Measurements from ENCODE around the gene C11orf98. TPM values are rescaled to one million over a fixed set of nuclear protein-coding genes. Genes with fewer than 3 reads are reported as not detected.
"Not testable (repeated sequence)": the region's sequence is repeated elsewhere in the genome, so short reads cannot be mapped to it uniquely, and the experiment has no call there.

C11orf98 gene
- total RNA-seq, 2 experiments from 2014 or later: 14.3 to 18.5 TPM

DNA sequence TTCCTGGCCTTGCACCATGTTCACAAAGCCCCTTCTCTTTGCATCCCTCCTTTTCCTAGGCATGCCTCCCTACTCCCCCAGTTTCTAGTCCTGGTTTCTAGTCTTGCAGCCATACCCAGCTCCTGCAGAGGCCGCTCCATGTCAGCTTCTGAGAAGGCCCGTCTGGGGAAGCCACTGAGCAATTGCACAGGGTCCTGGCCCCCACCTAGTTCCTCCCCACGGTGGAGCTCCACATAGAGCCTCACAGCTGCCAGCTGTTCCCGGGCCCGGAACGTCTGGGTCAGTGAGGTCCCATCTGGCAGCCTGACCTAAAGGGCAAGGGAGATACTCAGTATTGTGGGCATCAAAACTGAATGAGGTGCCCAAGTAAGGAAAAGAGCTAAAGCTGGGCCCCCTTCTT lies 11.7 kb upstream of the C11orf98 start:
- Mint-ChIP-seq H3K4me1 (ENCODE audit: low read depth) (peaks cover 61% of the 10 kb centered on the region), H3K27me3 (no peaks in the 10 kb centered on the region), H3K36me3 (ENCODE audit: low read depth) (peaks cover 46% of the 10 kb centered on the region), H3K9me3 (no peaks in the 10 kb centered on the region), H3K4me3 (peak overlapping the region; percentile 91), H3K27ac (peak overlapping the region; percentile 87)
- ATAC-seq (ENCODE audit: poor library complexity) (no peak), DNase-seq (no peak)
- H3K4me1 ChIP-seq (ENCODE audit: insufficient read depth, low read length): peaks cover 49% of the 10 kb centered on the region
- H3K27me3 ChIP-seq (ENCODE audit: control insufficient read depth in 1 of 2, insufficient read depth in 2 of 2, low read length in 2 of 2): no peaks in the 10 kb centered on the region
- ChIA-PET CTCF (interaction anchor here (0.6 to 0.8 kb wide), 2 partner anchors 53 to 1250 kb away, joined by 3 read pairs; no protein-coding TSS in a partner anchor), POLR2A (interaction anchor here (0.5 to 5.4 kb wide), 5 partner anchors 10 to 85 kb away, joined by 3 to 43 read pairs (median 5); partner anchors contain the start of genes C11orf98, CSKMT, HNRNPUL2 and TUT1)
- intact Hi-C loops (cut with DNase I, micrococcal nuclease): no loop called here
- no peak overlapping the region for H3K4me3 ChIP-seq (ENCODE audit: low read length)
- H3K9me3 ChIP-seq (ENCODE audit: control insufficient read depth in 1 of 2, insufficient read depth in 1 of 2, low read length in 2 of 2): no peaks in the 10 kb centered on the region
- peaks cover 40% of the 10 kb centered on the region for H3K36me3 ChIP-seq (ENCODE audit: insufficient read depth, low read length)
- TF ChIP-seq, protein P1, sequence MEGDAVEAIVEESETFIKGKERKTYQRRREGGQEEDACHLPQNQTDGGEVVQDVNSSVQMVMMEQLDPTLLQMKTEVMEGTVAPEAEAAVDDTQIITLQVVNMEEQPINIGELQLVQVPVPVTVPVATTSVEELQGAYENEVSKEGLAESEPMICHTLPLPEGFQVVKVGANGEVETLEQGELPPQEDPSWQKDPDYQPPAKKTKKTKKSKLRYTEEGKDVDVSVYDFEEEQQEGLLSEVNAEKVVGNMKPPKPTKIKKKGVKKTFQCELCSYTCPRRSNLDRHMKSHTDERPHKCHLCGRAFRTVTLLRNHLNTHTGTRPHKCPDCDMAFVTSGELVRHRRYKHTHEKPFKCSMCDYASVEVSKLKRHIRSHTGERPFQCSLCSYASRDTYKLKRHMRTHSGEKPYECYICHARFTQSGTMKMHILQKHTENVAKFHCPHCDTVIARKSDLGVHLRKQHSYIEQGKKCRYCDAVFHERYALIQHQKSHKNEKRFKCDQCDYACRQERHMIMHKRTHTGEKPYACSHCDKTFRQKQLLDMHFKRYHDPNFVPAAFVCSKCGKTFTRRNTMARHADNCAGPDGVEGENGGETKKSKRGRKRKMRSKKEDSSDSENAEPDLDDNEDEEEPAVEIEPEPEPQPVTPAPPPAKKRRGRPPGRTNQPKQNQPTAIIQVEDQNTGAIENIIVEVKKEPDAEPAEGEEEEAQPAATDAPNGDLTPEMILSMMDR (IDR thresholded peaks at IDR 0.05): no peak
- H3K27ac ChIP-seq (ENCODE audit: low read depth in 1 of 2, low read length in 2 of 2): peak overlapping the region in 1 of 2 donors; percentile 4

DNA sequence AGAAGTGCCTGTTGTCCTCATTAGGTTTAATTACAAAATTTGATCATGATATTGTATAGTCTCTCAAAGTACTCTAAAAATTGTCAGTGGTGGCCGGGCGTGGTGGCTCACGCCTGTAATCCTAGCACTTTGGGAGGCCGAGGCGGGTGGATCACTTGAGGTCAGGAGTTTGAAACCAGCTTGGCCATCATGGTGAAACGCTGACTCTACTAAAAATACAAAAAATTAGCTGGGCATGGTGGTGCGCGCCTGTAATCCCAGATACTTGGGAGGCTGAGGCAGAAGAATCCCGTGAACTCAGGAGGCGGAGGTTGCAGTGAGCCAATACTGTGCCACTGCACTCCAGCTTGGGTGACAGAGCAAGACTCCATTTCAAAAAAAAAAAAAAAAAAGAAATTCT lies 10.4 kb upstream of the C11orf98 start:
- Histone ChIP-seq H3K4me1 (ENCODE audit: insufficient read depth, low read length) (peaks cover 53% of the 10 kb centered on the region), H3K36me3 (ENCODE audit: insufficient read depth, low read length) (peaks cover 40% of the 10 kb centered on the region)
- H3K27ac Mint-ChIP-seq; DNase-seq; H3K27ac ChIP-seq (ENCODE audit: low read depth in 1 of 2, low read length in 2 of 2); intact Hi-C loops (cut with DNase I, micrococcal nuclease); H3K9me3 Mint-ChIP-seq; ATAC-seq (ENCODE audit: poor library complexity); H3K4me3 ChIP-seq (ENCODE audit: low read length); H3K27me3 ChIP-seq (ENCODE audit: control insufficient read depth in 1 of 2, insufficient read depth in 2 of 2, low read length in 2 of 2); H3K9me3 ChIP-seq (ENCODE audit: control insufficient read depth in 1 of 2, insufficient read depth in 1 of 2, low read length in 2 of 2); H3K27me3 Mint-ChIP-seq: not testable (repeated sequence)
- CTCF ChIA-PET: interaction anchor here (0.9 kb wide), 1 partner anchor 19 kb away, joined by 3 read pairs; no protein-coding TSS in a partner anchor
- Mint-ChIP-seq H3K4me3 (peak overlapping the region; percentile 26), H3K36me3 (ENCODE audit: low read depth) (peaks cover 53% of the 10 kb centered on the region), H3K4me1 (ENCODE audit: low read depth) (peaks cover 65% of the 10 kb centered on the region)
- POLR2A ChIA-PET: interaction anchor here (1.6 to 5.4 kb wide), 3 partner anchors 10 to 84 kb away, joined by 4 to 43 read pairs (median 8); partner anchors contain the start of genes C11orf98, CSKMT, HNRNPUL2 and TUT1

DNA sequence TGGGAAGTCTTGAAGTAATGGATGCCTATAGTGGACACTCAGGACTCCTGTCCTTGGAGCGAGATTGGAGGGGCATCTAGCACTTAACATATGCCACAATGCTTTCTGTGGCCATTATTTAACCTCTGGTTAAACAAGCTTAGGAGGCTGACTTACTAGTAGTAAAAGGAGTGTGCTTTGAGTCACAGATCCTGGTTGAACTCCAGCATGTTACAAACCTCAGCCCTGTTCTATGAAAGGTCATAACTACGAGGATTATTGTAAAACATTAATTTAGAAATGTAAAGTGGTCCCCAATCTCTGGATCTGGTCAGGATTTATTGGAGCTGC lies 8.2 kb upstream of the C11orf98 start:
- TF ChIP-seq, protein P1 (IDR thresholded peaks at IDR 0.05): no peak
- H3K9me3 ChIP-seq (ENCODE audit: control insufficient read depth in 1 of 2, insufficient read depth in 1 of 2, low read length in 2 of 2): no peaks in the 10 kb centered on the region
- no peak for ATAC-seq (ENCODE audit: poor library complexity)
- intact Hi-C loops (cut with DNase I, micrococcal nuclease): loop anchor here (5.0 kb wide), 3 partner anchors 34 to 81 kb away; partner anchors contain the start of genes BSCL2 (in 2 of the 2), GNG3 (in 2 of the 2), TUT1 (in 2 of the 2) and B3GAT3 (in 1 of the 2)
- POLR2A ChIA-PET: interaction anchor here (0.7 to 6.4 kb wide), 10 partner anchors 8 to 183 kb away, joined by 3 to 94 read pairs (median 10); partner anchors contain the start of genes B3GAT3, C11orf98, CSKMT and EEF1G
- no peaks in the 10 kb centered on the region for H3K27me3 Mint-ChIP-seq
- CTCF ChIA-PET: interaction anchor here (0.7 to 3.0 kb wide), 4 partner anchors 8 to 114 kb away, joined by 3 to 8 read pairs (median 5); partner anchors contain the start of genes C11orf98, CSKMT and TMEM179B
- peaks cover 42% of the 10 kb centered on the region for H3K36me3 Mint-ChIP-seq (ENCODE audit: low read depth)
- H3K27ac Mint-ChIP-seq: peak overlapping the region; percentile 87
- H3K4me1 Mint-ChIP-seq (ENCODE audit: low read depth): peaks cover 59% of the 10 kb centered on the region
- no peaks in the 10 kb centered on the region for H3K27me3 ChIP-seq (ENCODE audit: control insufficient read depth in 1 of 2, insufficient read depth in 2 of 2, low read length in 2 of 2)
- peaks cover 38% of the 10 kb centered on the region for H3K36me3 ChIP-seq (ENCODE audit: insufficient read depth, low read length)
- peaks cover 57% of the 10 kb centered on the region for H3K4me1 ChIP-seq (ENCODE audit: insufficient read depth, low read length)
- no peaks in the 10 kb centered on the region for H3K9me3 Mint-ChIP-seq
- no peak for DNase-seq
- H3K4me3 Mint-ChIP-seq: peak overlapping the region; percentile 91
- H3K4me3 ChIP-seq (ENCODE audit: low read length): no peak overlapping the region
- peak overlapping the region in 1 of 2 donors; percentile 83 for H3K27ac ChIP-seq (ENCODE audit: low read depth in 1 of 2, low read length in 2 of 2)

All from CD4-positive, alpha-beta T cell (primary cell).